Measurements from ENCODE around the gene MYO5B. TPM values are rescaled to one million over a fixed set of nuclear protein-coding genes. Genes with fewer than 3 reads are reported as not detected.

MYO5B gene
- total RNA-seq, 1 experiment from 2014 or later, result 0.97 TPM

DNA sequence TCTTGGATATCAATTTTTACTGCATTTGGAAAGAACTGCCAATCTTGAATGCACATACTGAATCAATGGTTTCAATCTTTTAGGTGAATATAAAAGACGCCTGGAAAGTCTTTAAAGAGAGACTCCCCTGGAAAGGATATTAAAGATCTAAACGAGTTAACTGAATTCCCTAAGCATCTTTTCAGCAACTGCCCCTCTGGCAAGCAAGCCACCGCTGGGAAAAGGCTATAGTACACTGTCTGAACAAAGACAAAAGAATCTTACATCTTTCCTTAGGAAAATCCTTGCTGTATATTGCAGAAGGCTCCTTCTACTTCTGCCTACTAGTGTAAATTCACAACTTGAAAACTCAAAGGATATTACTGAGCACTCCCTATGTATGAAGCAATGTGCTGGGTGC lies 28.0 kb downstream of the MYO5B start:
- DNase-seq, result no peak
- H3K4me3 ChIP-seq (ENCODE audit: low read length), result no peak overlapping the region
- H2AFZ ChIP-seq (ENCODE audit: low read length), result no peak overlapping the region
- no peaks in the 10 kb centered on the region for H3K79me2 ChIP-seq (ENCODE audit: low read length)
- H3K4me1 ChIP-seq (ENCODE audit: low read length), result no peaks in the 10 kb centered on the region
- H3K27me3 ChIP-seq (ENCODE audit: low read length), result no peaks in the 10 kb centered on the region
- H3K27ac ChIP-seq (ENCODE audit: low read length), result no peak overlapping the region
- H3K4me2 ChIP-seq (ENCODE audit: low read depth, low read length, poor library complexity, severe bottlenecking), result no peak overlapping the region
- H4K20me1 ChIP-seq (ENCODE audit: insufficient read depth, low read depth, low read length), result no peaks in the 10 kb centered on the region
- no peaks in the 10 kb centered on the region for H3K9me3 ChIP-seq (ENCODE audit: low read length)
- no peaks in the 10 kb centered on the region for H3K9me2 ChIP-seq (replicated peaks; ENCODE audit: insufficient read depth, low read length)
- no peaks in the 10 kb centered on the region for H3K36me3 ChIP-seq (ENCODE audit: insufficient read depth, low read length)
- no peak overlapping the region for H3K9ac ChIP-seq (ENCODE audit: low read length)

GRCh38 chr18:50163505-50163904 lies 31.4 kb downstream of the MYO5B start:
- Histone ChIP-seq H3K9me2 (replicated peaks; ENCODE audit: insufficient read depth, low read length) (no peaks in the 10 kb centered on the region), H3K36me3 (ENCODE audit: insufficient read depth, low read length) (no peaks in the 10 kb centered on the region), H3K9me3 (ENCODE audit: low read length) (no peaks in the 10 kb centered on the region), H3K27me3 (ENCODE audit: low read length) (no peaks in the 10 kb centered on the region), H3K4me1 (ENCODE audit: low read length) (no peaks in the 10 kb centered on the region), H4K20me1 (ENCODE audit: insufficient read depth, low read depth, low read length) (no peaks in the 10 kb centered on the region), H3K79me2 (ENCODE audit: low read length) (no peaks in the 10 kb centered on the region), H2AFZ (ENCODE audit: low read length) (no peak overlapping the region), H3K9ac (ENCODE audit: low read length) (no peak overlapping the region), H3K4me2 (ENCODE audit: low read depth, low read length, poor library complexity, severe bottlenecking) (no peak overlapping the region), H3K4me3 (ENCODE audit: low read length) (no peak overlapping the region), H3K27ac (ENCODE audit: low read length) (no peak overlapping the region)
- DNase-seq, result no peak

- H2AFZ ChIP-seq (ENCODE audit: low read length), result no peak overlapping the region
- H4K20me1 ChIP-seq (ENCODE audit: insufficient read depth, low read depth, low read length), result no peaks in the 10 kb centered on the region
- no peaks in the 10 kb centered on the region for H3K4me1 ChIP-seq (ENCODE audit: low read length)
- no peak overlapping the region for H3K4me3 ChIP-seq (ENCODE audit: low read length)
- no peaks in the 10 kb centered on the region for H3K9me3 ChIP-seq (ENCODE audit: low read length)
- no peak overlapping the region for H3K27ac ChIP-seq (ENCODE audit: low read length)
- H3K9ac ChIP-seq (ENCODE audit: low read length), result no peak overlapping the region
- no peaks in the 10 kb centered on the region for H3K36me3 ChIP-seq (ENCODE audit: insufficient read depth, low read length)
- no peak for DNase-seq
- no peaks in the 10 kb centered on the region for H3K9me2 ChIP-seq (replicated peaks; ENCODE audit: insufficient read depth, low read length)
- H3K4me2 ChIP-seq (ENCODE audit: low read depth, low read length, poor library complexity, severe bottlenecking), result no peak overlapping the region
- H3K27me3 ChIP-seq (ENCODE audit: low read length), result no peaks in the 10 kb centered on the region
- H3K79me2 ChIP-seq (ENCODE audit: low read length), result no peaks in the 10 kb centered on the region
Measured at GRCh38 chr18:50162486-50163304, 32.3 kb downstream of the MYO5B start.

DNA sequence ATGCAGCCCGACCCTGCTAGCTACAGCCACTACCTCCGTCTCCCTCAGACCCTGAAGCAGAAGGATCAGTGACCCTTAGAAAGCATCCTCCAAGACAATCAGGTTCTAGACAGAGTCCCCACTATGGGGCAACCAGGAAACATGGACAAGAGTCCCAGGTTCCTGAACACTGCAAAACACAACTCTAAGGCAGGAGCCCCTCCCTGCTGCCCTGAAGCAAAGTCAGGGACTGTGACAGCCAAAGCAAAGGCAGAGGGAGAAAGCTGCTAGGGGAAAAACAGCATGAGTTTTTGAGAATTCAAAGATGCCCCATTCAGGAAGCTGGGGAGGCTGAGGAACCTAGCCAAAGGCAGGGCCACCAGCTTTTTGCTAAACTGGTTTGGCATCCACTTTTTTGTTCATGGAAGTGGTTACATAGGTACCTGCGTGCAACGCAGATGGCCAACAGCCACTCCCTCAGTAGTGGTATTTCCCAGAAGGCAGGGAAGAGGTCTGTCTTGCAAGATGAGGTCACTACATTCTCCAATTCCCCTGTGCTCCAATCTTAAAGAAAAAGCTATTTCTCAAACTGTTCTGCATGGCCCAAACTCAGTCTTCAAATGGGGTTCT lies 33.2 kb downstream of the MYO5B start:
- DNase-seq, result no peak
- Histone ChIP-seq H4K20me1 (ENCODE audit: insufficient read depth, low read depth, low read length) (no peaks in the 10 kb centered on the region), H3K79me2 (ENCODE audit: low read length) (no peaks in the 10 kb centered on the region), H3K9me2 (replicated peaks; ENCODE audit: insufficient read depth, low read length) (no peaks in the 10 kb centered on the region), H3K9ac (ENCODE audit: low read length) (no peak overlapping the region), H3K9me3 (ENCODE audit: low read length) (no peaks in the 10 kb centered on the region), H3K27me3 (ENCODE audit: low read length) (no peaks in the 10 kb centered on the region), H2AFZ (ENCODE audit: low read length) (no peak overlapping the region), H3K36me3 (ENCODE audit: insufficient read depth, low read length) (no peaks in the 10 kb centered on the region), H3K4me3 (ENCODE audit: low read length) (no peak overlapping the region), H3K27ac (ENCODE audit: low read length) (no peak overlapping the region), H3K4me2 (ENCODE audit: low read depth, low read length, poor library complexity, severe bottlenecking) (no peak overlapping the region), H3K4me1 (ENCODE audit: low read length) (no peaks in the 10 kb centered on the region)

DNA sequence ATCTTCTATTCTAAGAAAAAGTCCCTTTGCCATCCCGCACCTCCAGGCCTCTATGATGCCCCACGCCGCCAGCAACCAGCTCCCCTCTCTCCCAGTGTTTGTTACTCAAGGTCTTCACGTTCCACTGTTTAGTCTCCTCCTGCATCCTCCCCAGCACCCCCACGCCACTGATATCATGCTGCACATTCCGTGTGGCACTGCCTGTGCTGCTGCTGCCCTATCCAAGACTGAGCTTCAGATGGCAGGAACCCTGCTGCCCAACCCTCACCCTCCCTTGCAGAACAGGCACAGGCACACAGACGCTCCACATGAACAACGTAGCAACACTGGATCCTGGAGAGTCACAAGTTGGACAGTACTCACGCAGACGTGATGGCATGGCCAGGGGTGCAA lies 35.3 kb downstream of the MYO5B start:
- no peaks in the 10 kb centered on the region for H3K36me3 ChIP-seq (ENCODE audit: insufficient read depth, low read length)
- H3K27me3 ChIP-seq (ENCODE audit: low read length), result no peaks in the 10 kb centered on the region
- H3K9me3 ChIP-seq (ENCODE audit: low read length), result no peaks in the 10 kb centered on the region
- no peaks in the 10 kb centered on the region for H3K4me1 ChIP-seq (ENCODE audit: low read length)
- H3K9me2 ChIP-seq (replicated peaks; ENCODE audit: insufficient read depth, low read length), result no peaks in the 10 kb centered on the region
- no peak overlapping the region for H3K9ac ChIP-seq (ENCODE audit: low read length)
- no peaks in the 10 kb centered on the region for H3K79me2 ChIP-seq (ENCODE audit: low read length)
- no peaks in the 10 kb centered on the region for H4K20me1 ChIP-seq (ENCODE audit: insufficient read depth, low read depth, low read length)
- no peak for DNase-seq
- H3K4me2 ChIP-seq (ENCODE audit: low read depth, low read length, poor library complexity, severe bottlenecking), result no peak overlapping the region
- H3K4me3 ChIP-seq (ENCODE audit: low read length), result no peak overlapping the region
- H2AFZ ChIP-seq (ENCODE audit: low read length), result no peak overlapping the region
- no peak overlapping the region for H3K27ac ChIP-seq (ENCODE audit: low read length)

- Histone ChIP-seq H4K20me1 (ENCODE audit: insufficient read depth, low read depth, low read length) (no peaks in the 10 kb centered on the region), H2AFZ (ENCODE audit: low read length) (no peak overlapping the region), H3K9me3 (ENCODE audit: low read length) (no peaks in the 10 kb centered on the region), H3K4me2 (ENCODE audit: low read depth, low read length, poor library complexity, severe bottlenecking) (no peak overlapping the region), H3K4me3 (ENCODE audit: low read length) (no peak overlapping the region), H3K36me3 (ENCODE audit: insufficient read depth, low read length) (no peaks in the 10 kb centered on the region), H3K9me2 (replicated peaks; ENCODE audit: insufficient read depth, low read length) (no peaks in the 10 kb centered on the region), H3K4me1 (ENCODE audit: low read length) (no peaks in the 10 kb centered on the region), H3K79me2 (ENCODE audit: low read length) (no peaks in the 10 kb centered on the region), H3K9ac (ENCODE audit: low read length) (no peak overlapping the region), H3K27me3 (ENCODE audit: low read length) (no peaks in the 10 kb centered on the region), H3K27ac (ENCODE audit: low read length) (no peak overlapping the region)
- no peak for DNase-seq
Measured at GRCh38 chr18:50158866-50159653, 35.9 kb downstream of the MYO5B start.

- no peaks in the 10 kb centered on the region for H3K27me3 ChIP-seq (ENCODE audit: low read length)
- no peak for DNase-seq
- no peak overlapping the region for H3K4me3 ChIP-seq (ENCODE audit: low read length)
- no peaks in the 10 kb centered on the region for H3K4me1 ChIP-seq (ENCODE audit: low read length)
- no peaks in the 10 kb centered on the region for H3K9me3 ChIP-seq (ENCODE audit: low read length)
- no peaks in the 10 kb centered on the region for H3K36me3 ChIP-seq (ENCODE audit: insufficient read depth, low read length)
- H3K9me2 ChIP-seq (replicated peaks; ENCODE audit: insufficient read depth, low read length), result no peaks in the 10 kb centered on the region
- H4K20me1 ChIP-seq (ENCODE audit: insufficient read depth, low read depth, low read length), result no peaks in the 10 kb centered on the region
- no peak overlapping the region for H3K9ac ChIP-seq (ENCODE audit: low read length)
- H2AFZ ChIP-seq (ENCODE audit: low read length), result no peak overlapping the region
- no peak overlapping the region for H3K4me2 ChIP-seq (ENCODE audit: low read depth, low read length, poor library complexity, severe bottlenecking)
- no peak overlapping the region for H3K27ac ChIP-seq (ENCODE audit: low read length)
- H3K79me2 ChIP-seq (ENCODE audit: low read length), result no peaks in the 10 kb centered on the region
Measured at GRCh38 chr18:50155406-50155805, 39.5 kb downstream of the MYO5B start.

DNA sequence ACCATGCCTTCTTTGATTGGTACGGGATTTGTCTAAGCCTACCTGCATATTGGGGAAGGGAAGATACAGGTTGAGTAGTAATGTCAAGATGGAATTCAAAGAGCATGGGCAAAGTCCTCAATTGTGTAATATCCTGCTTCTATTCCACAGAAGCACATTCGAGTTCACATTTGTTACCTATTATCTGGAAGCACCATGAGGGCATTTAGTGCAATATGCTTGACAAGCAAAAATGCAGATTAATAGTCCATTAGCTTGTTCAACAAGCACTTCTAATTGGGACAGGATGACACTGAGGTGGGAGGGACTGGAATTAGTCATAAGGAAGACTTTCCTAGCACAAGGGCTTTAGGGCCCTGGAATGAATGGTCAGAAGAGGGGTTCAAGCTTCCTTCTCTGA lies 40.5 kb downstream of the MYO5B start:
- H3K36me3 ChIP-seq (ENCODE audit: insufficient read depth, low read length), result no peaks in the 10 kb centered on the region
- no peak overlapping the region for H3K4me3 ChIP-seq (ENCODE audit: low read length)
- H3K4me2 ChIP-seq (ENCODE audit: low read depth, low read length, poor library complexity, severe bottlenecking), result no peak overlapping the region
- H3K9me3 ChIP-seq (ENCODE audit: low read length), result no peaks in the 10 kb centered on the region
- no peaks in the 10 kb centered on the region for H3K79me2 ChIP-seq (ENCODE audit: low read length)
- H3K27me3 ChIP-seq (ENCODE audit: low read length), result no peaks in the 10 kb centered on the region
- no peaks in the 10 kb centered on the region for H3K4me1 ChIP-seq (ENCODE audit: low read length)
- no peak overlapping the region for H3K9ac ChIP-seq (ENCODE audit: low read length)
- no peak overlapping the region for H3K27ac ChIP-seq (ENCODE audit: low read length)
- no peaks in the 10 kb centered on the region for H3K9me2 ChIP-seq (replicated peaks; ENCODE audit: insufficient read depth, low read length)
- no peak for DNase-seq
- no peak overlapping the region for H2AFZ ChIP-seq (ENCODE audit: low read length)
- no peaks in the 10 kb centered on the region for H4K20me1 ChIP-seq (ENCODE audit: insufficient read depth, low read depth, low read length)
